PC-9 (cell line): Measurements from ENCODE around the gene ABCC12. TPM values are rescaled to one million over a fixed set of nuclear protein-coding genes. Genes with fewer than 3 reads are reported as not detected.

Source experiments
- BruUV-seq: library from RNA; stranded (reverse); fragments of 400-500 nt; replicated peaks from 2 replicates; lab custom pipeline; 2021; lab: Mats Ljungman, UMichigan
- CTCF ChIA-PET: fragments of 300-600 bp; sonication (Branson Sonifier 250); formaldehyde crosslinking; loops from one replicate; lab custom pipeline; 2022; ENCODE audit warnings: antibody characterized with exemption; lab: Charles Lee
- POLR2A ChIA-PET: fragments of 300-600 bp; sonication (Branson Sonifier 250); formaldehyde crosslinking; loops from one replicate; lab custom pipeline; 2022; ENCODE audit warnings: antibody characterized with exemption; ENCODE audit not compliant: unreplicated experiment; lab: Charles Lee
- DNase-seq, 2 experiments: peaks; one replicate each; pipeline versions ENCODE4 v3.0.0 to v3.0.0-alpha.2; 2015 to 2022; ENCODE audit warnings: mixed read lengths in 1 of 2
- H2AFZ ChIP-seq: fragments of 200-600 bp; sonication (generic); 2 replicates; pipeline ENCODE4 v1.8.1; 2017; ENCODE audit warnings: antibody characterized with exemption
- H3F3A ChIP-seq: fragments of 200-600 bp; sonication (generic); 2 replicates; pipeline ENCODE4 v1.8.1; 2017; ENCODE audit warnings: antibody characterized with exemption, mild to moderate bottlenecking, low read depth; ENCODE audit not compliant: insufficient read depth
- H3K27ac ChIP-seq: fragments of 200-600 bp; sonication (generic); 2 replicates; pipeline ENCODE4 v1.6.1; 2016; ENCODE audit warnings: mixed run types
- H3K27me3 ChIP-seq: fragments of 200-600 bp; sonication (generic); 2 replicates; pipeline ENCODE4 v1.6.1; 2016; ENCODE audit warnings: low read depth, mixed run types; ENCODE audit not compliant: insufficient read depth
- H3K36me3 ChIP-seq: fragments of 200-600 bp; sonication (generic); 2 replicates; pipeline ENCODE4 v1.6.1; 2016; ENCODE audit warnings: low read depth, mixed run types
- H3K4me1 ChIP-seq: fragments of 200-600 bp; sonication (generic); replicated peaks from 2 replicates; pipeline ENCODE4 v1.6.1; 2016; ENCODE audit warnings: mixed run types; ENCODE audit not compliant: insufficient read depth
- H3K4me2 ChIP-seq: fragments of 200-600 bp; sonication (generic); 2 replicates; pipeline ENCODE4 v1.6.1; 2017; ENCODE audit warnings: mixed run types
- H3K4me3 ChIP-seq: fragments of 200-600 bp; sonication (generic); 2 replicates; pipeline ENCODE4 v1.6.1; 2016; ENCODE audit warnings: mixed run types
- H3K79me2 ChIP-seq: fragments of 200-600 bp; sonication (generic); 2 replicates; pipeline ENCODE4 v1.6.1; 2017; ENCODE audit warnings: low read depth, mixed run types
- H3K9me2 ChIP-seq: fragments of 200-600 bp; sonication (generic); 2 replicates; pipeline ENCODE4 v1.8.1; 2017; ENCODE audit warnings: mild to moderate bottlenecking; ENCODE audit not compliant: insufficient read depth
- H3K9me3 ChIP-seq: fragments of 200-600 bp; sonication (generic); 2 replicates; pipeline ENCODE4 v1.8.1; 2016; ENCODE audit warnings: low read depth; ENCODE audit not compliant: insufficient read depth
- H4K20me1 ChIP-seq: fragments of 200-600 bp; sonication (generic); 2 replicates; pipeline ENCODE4 v1.8.1; 2017; ENCODE audit not compliant: insufficient read depth
- EZH2 ChIP-seq: fragments of 200-600 bp; sonication (generic); IDR thresholded peaks from 2 replicates; pipeline ENCODE4 v1.8.0; 2017; ENCODE audit warnings: antibody characterized with exemption, low read depth
- intact Hi-C: fragments of 100-400 bp; cut with micrococcal nuclease; formaldehyde crosslinking; loops from one replicate; pipeline ENCODE4 v1.10.0; 2022; ENCODE audit not compliant: unreplicated experiment
- total RNA-seq: library from RNA; stranded (reverse); gene quantifications from 2 replicates; pipeline ENCODE4 v1.2.3, GENCODE V29; 2021
- TF ChIP-seq, protein P1 (sequence below): fragments of 200-600 bp; sonication (generic); conservative IDR thresholded peaks from 2 replicates; pipeline ENCODE4 v1.6.1; 2017; ENCODE audit warnings: mixed run types, antibody characterized with exemption, mild to moderate bottlenecking, moderate library complexity

The ABCC12 gene
- total RNA-seq, 1 experiment from 2014 or later, result not detected

DNA sequence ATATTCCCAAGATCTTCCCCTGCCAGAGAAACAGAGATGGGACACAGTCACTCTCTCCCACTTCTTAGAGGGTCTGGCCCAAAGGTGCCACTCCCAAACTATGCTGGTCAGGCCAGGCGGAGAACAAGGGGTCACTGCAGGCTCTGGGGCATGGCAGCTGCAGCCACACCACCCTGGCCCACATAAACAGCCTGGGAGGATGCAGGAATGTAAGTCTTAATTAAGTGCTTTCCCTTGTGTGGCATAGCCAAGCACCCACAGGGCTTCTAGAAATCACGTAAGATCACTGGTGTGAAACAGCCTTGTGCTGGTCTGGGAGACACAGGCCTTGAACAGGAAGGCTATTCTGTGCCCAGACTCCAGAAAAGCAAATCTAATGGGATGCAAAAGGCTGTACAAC is 31.5 kb downstream of the ABCC12 start:
- 0 out of 2 replicates have a peak overlapping the region, but pooled peaks have one; percentile 58 for H3K4me2 ChIP-seq
- H3K9me2 ChIP-seq, result no peaks in the 10 kb centered on the region
- CTCF ChIA-PET, result interaction anchor here (1.3 kb wide), 1 partner anchor 983 kb away, joined by 3 read pairs; no protein-coding TSS in a partner anchor
- DNase-seq, result no peak
- peaks cover 50% of the 10 kb centered on the region for H3F3A ChIP-seq
- no peaks in the 10 kb centered on the region for H3K79me2 ChIP-seq
- H3K4me1 ChIP-seq, result peaks cover 65% of the 10 kb centered on the region
- H3K27ac ChIP-seq, result peak overlapping the region; percentile 84; the same call in 1 of the 2 replicates
- H3K4me3 ChIP-seq, result no peak overlapping the region
- intact Hi-C loops, result loop anchor here (5.0 kb wide), 1 partner anchor 237 kb away; no protein-coding TSS in a partner anchor
- TF ChIP-seq, protein P1, sequence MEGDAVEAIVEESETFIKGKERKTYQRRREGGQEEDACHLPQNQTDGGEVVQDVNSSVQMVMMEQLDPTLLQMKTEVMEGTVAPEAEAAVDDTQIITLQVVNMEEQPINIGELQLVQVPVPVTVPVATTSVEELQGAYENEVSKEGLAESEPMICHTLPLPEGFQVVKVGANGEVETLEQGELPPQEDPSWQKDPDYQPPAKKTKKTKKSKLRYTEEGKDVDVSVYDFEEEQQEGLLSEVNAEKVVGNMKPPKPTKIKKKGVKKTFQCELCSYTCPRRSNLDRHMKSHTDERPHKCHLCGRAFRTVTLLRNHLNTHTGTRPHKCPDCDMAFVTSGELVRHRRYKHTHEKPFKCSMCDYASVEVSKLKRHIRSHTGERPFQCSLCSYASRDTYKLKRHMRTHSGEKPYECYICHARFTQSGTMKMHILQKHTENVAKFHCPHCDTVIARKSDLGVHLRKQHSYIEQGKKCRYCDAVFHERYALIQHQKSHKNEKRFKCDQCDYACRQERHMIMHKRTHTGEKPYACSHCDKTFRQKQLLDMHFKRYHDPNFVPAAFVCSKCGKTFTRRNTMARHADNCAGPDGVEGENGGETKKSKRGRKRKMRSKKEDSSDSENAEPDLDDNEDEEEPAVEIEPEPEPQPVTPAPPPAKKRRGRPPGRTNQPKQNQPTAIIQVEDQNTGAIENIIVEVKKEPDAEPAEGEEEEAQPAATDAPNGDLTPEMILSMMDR, result no peak
- TF ChIP-seq EZH2, result no peak
- H4K20me1 ChIP-seq, result no peaks in the 10 kb centered on the region
- no TSS peak for BruUV-seq
- no peaks in the 10 kb centered on the region for H3K36me3 ChIP-seq
- no peak overlapping the region for H2AFZ ChIP-seq
- POLR2A ChIA-PET, result no interaction called here
- H3K27me3 ChIP-seq, result no peaks in the 10 kb centered on the region
- no peaks in the 10 kb centered on the region for H3K9me3 ChIP-seq

DNA sequence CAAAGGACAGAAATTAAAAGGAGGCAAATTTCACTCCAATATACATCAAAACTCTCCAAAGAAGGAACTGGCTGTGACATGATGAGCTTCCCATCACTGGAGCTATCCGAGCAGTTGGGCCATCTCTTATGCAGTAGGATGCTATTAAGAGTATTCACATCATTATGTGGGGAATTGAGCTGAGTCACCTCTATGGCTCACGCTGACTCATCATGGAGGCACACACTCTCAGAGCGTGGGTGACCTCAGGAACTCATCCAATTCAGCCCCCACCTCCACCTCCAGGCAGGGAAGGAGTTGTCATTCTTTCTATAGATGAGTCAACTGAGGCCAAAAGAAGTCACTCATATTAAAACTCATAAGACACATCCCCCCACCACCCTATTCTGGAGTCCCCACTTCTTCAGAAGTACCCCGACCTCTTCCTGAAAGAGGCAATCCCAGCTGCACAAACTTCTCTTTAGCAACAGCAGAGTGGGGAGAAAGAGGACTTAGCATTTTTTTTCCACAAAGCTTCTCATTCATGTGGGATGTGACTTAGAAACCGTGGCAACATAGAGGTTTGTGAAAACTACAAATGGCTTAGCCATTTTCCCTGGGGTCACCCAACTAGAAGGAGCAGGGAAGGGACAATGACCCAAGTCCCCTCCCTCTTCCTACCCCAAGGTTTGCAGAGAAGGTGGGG is 32.5 kb downstream of the ABCC12 start:
- intact Hi-C loops, result loop anchor here (1.0 to 5.0 kb wide), 3 partner anchors 35 to 236 kb away; no protein-coding TSS in a partner anchor
- H3K36me3 ChIP-seq, result no peaks in the 10 kb centered on the region
- no peaks in the 10 kb centered on the region for H3K79me2 ChIP-seq
- no peak overlapping the region for H2AFZ ChIP-seq
- no peaks in the 10 kb centered on the region for H4K20me1 ChIP-seq
- H3F3A ChIP-seq, result peaks cover 41% of the 10 kb centered on the region
- peaks cover 55% of the 10 kb centered on the region for H3K4me1 ChIP-seq
- ChIA-PET POLR2A (interaction anchor here (0.6 kb wide), 2 partner anchors 216 to 1089 kb away, joined by 4 to 9 read pairs; no protein-coding TSS in a partner anchor), CTCF (interaction anchor here (0.6 to 1.3 kb wide), 3 partner anchors 70 to 982 kb away, joined by 3 read pairs; no protein-coding TSS in a partner anchor)
- no peak for TF ChIP-seq EZH2
- TF ChIP-seq, protein P1, result no peak
- peak overlapping the region; percentile 84 for H3K27ac ChIP-seq
- peak; percentile 79 to 92 for DNase-seq
- no peak overlapping the region for H3K4me3 ChIP-seq
- peak overlapping the region; percentile 58 for H3K4me2 ChIP-seq
- H3K9me2 ChIP-seq, result no peaks in the 10 kb centered on the region
- no peaks in the 10 kb centered on the region for H3K27me3 ChIP-seq
- no TSS peak for BruUV-seq
- no peaks in the 10 kb centered on the region for H3K9me3 ChIP-seq

DNA sequence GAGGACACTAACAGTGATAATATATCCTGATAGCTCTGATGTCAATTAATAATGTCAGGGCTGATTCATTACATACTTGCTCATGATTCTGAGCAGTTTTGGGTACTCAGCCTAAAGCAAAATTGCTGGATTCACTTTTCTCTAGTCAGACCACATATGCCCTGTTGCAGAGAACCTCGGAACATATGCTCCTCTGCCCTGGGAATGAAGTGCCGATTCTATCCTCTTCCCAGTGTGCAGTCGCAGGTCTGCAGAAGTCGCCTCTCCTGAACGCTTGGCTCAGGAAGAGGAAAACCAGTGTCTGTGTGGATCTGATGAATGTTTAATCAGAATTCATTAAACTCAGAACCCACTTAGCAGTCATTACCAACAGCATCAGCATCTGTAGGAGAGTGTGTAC is 34.5 kb downstream of the ABCC12 start:
- Histone ChIP-seq H3K79me2 (no peaks in the 10 kb centered on the region), H2AFZ (no peak overlapping the region), H3K9me3 (no peaks in the 10 kb centered on the region), H3K27ac (no peak overlapping the region), H3K9me2 (no peaks in the 10 kb centered on the region), H3F3A (peaks cover 23% of the 10 kb centered on the region), H4K20me1 (no peaks in the 10 kb centered on the region), H3K27me3 (no peaks in the 10 kb centered on the region), H3K4me3 (no peak overlapping the region), H3K4me2 (no peak overlapping the region), H3K36me3 (no peaks in the 10 kb centered on the region), H3K4me1 (peaks cover 38% of the 10 kb centered on the region)
- POLR2A ChIA-PET, result interaction anchor here (0.6 kb wide), 1 partner anchor 546 kb away, joined by 3 read pairs; no protein-coding TSS in a partner anchor
- no peak for DNase-seq
- intact Hi-C loops, result loop anchor here (5.0 kb wide), 1 partner anchor 234 kb away; no protein-coding TSS in a partner anchor
- TF ChIP-seq, protein P1, result no peak
- TF ChIP-seq EZH2, result no peak
- no TSS peak for BruUV-seq
- CTCF ChIA-PET, result no interaction called here
